ENCODE data around the gene CETN3.
"Not testable (repeated sequence)": the region's sequence is repeated elsewhere in the genome, so short reads cannot be mapped to it uniquely, and the experiment has no call there.

Gene CETN3

GRCh38 chr5:90381213-90381929 lies 28.2 kb downstream of the CETN3 start:
- DNase-seq, result no peak

- no peak for DNase-seq
Measured at GRCh38 chr5:90379652-90380051, 29.9 kb downstream of the CETN3 start.

- no peak for DNase-seq
Measured at GRCh38 chr5:90378752-90379151, 30.8 kb downstream of the CETN3 start.

- not testable (repeated sequence) for DNase-seq
Measured at GRCh38 chr5:90371269-90371668, 38.3 kb downstream of the CETN3 start.

- no peak for DNase-seq
Measured at GRCh38 chr5:90368454-90369246, 40.9 kb downstream of the CETN3 start.

- no peak for DNase-seq
Measured at GRCh38 chr5:90367879-90368278, 41.7 kb downstream of the CETN3 start.

GRCh38 chr5:90366948-90367347 lies 42.6 kb downstream of the CETN3 start:
- DNase-seq, result no peak

- DNase-seq, result no peak
Measured at GRCh38 chr5:90365328-90365727, 44.2 kb downstream of the CETN3 start.

GRCh38 chr5:90359073-90359920 lies 50.3 kb downstream of the CETN3 start:
- no peak for DNase-seq

GRCh38 chr5:90356622-90357021 lies 52.9 kb downstream of the CETN3 start:
- no peak for DNase-seq

GRCh38 chr5:90356176-90356575 lies 53.4 kb downstream of the CETN3 start:
- DNase-seq, result no peak

GRCh38 chr5:90355635-90356034 lies 53.9 kb downstream of the CETN3 start:
- DNase-seq, result no peak

- no peak for DNase-seq
Measured at GRCh38 chr5:90353254-90353653, 56.3 kb downstream of the CETN3 start.

GRCh38 chr5:90351101-90351500 lies 58.5 kb downstream of the CETN3 start:
- no peak for DNase-seq

- DNase-seq, result no peak
Measured at GRCh38 chr5:90347462-90347861, 62.1 kb downstream of the CETN3 start.

GRCh38 chr5:90345684-90346083 lies 63.9 kb downstream of the CETN3 start:
- DNase-seq, result no peak

GRCh38 chr5:90344689-90345088 lies 64.9 kb downstream of the CETN3 start:
- DNase-seq, result no peak

- DNase-seq, result not testable (repeated sequence)
Measured at GRCh38 chr5:90343731-90344130, 65.8 kb downstream of the CETN3 start.

- DNase-seq, result no peak
Measured at GRCh38 chr5:90342576-90342975, 67.0 kb downstream of the CETN3 start.

Measured in HCEC 1CT (cell line).